ENCODE measurements around the gene PPP1R27. TPM values are rescaled to one million over a fixed set of nuclear protein-coding genes. Genes with fewer than 3 reads are reported as not detected.
"Not testable (repeated sequence)": the region's sequence is repeated elsewhere in the genome, so short reads cannot be mapped to it uniquely, and the experiment has no call there.

The PPP1R27 gene
- total RNA-seq, 1 experiment from 2014 or later: not detected

DNA sequence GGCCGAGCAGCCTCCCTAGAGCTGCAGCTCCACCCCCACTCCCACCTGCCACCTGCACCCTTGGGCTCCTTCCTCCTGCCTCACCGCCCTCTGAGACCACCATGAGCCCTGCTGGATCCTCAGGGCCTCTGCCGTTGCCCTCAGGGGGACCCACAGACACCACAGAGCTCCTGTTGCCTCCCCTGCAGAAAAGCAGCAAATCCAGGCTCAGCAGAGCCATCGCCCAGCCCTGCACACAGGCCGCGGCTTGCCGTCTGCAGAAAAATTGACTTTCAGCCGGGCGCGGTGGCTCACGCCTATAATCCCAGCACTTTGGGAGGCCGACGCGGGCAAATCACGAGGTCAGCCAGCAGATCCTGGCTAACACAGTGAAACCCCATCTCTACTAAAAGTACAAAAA is 7.0 kb upstream of the PPP1R27 start:
- no peak for DNase-seq (ENCODE audit: low read depth)

- DNase-seq (ENCODE audit: low read depth): no peak
Measured at GRCh38 chr17:81840826-81841778, 6.3 kb upstream of the PPP1R27 start.

GRCh38 chr17:81840059-81840458 is 5.2 kb upstream of the PPP1R27 start:
- DNase-seq (ENCODE audit: low read depth): not testable (repeated sequence)

- DNase-seq (ENCODE audit: low read depth): no peak
Measured at GRCh38 chr17:81839301-81839700, 4.5 kb upstream of the PPP1R27 start.

DNA sequence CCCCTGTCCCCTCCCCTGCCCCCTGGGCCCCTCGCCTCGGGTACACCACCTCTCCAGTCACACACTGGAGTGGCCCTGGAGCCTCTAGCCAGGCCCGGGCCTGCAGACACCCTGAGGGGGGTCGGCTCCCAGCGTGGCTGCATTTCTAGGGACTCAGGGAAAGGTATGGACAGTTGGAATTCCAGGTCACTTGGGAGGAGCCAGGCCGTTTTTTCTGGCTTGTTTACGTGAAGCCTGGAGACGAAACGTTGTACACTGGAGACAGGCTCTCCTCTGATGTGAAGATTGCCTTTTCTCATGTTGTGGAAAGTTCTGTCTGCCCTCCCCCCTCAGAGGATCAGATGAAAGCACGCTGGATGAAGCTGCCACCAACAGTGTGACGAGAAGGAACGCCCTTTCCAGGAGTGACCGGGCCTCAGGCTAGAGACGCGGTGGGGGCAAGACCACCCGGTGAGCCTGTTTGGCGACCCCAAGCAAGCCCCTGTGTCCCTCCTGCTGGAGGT is 4.0 kb upstream of the PPP1R27 start:
- no peak for DNase-seq (ENCODE audit: low read depth)

DNA sequence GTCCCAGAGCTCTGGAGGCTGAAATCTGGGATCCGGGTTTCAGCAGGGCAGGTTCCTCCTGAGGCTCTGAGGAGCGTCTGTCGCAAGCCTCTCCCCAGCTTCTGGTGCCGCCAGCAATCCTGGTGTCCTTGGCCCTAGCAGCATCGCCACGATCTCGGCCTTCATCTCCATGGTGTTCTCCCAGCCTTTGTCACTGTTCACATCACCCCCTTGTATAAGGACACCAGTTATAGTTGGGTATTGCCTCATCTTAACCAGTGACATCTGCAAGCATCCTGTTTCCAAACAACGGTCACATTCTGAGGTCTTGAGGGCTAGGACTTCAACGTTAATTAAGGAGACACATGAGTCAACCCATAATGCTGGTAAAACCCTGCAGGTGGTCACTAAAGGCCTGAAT is 2.8 kb upstream of the PPP1R27 start:
- peak; percentile 56 for DNase-seq (ENCODE audit: low read depth)

GRCh38 chr17:81833921-81834830 is 674 bp downstream of the PPP1R27 start:
- no peak for DNase-seq (ENCODE audit: low read depth)

- DNase-seq (ENCODE audit: low read depth): peak; percentile 87
Measured at GRCh38 chr17:81833160-81833920, 1.5 kb downstream of the PPP1R27 start, which contains the start of gene MCRIP1. Gene MCRIP1, minus strand, starts transcription at chr17:81833291. Its CDS starts 8,785 bp downstream, at chr17:81824506.

GRCh38 chr17:81832608-81833159 is 2.2 kb downstream of the PPP1R27 start:
- no peak for DNase-seq (ENCODE audit: low read depth)

- peak; percentile 29 for DNase-seq (ENCODE audit: low read depth)
Measured at GRCh38 chr17:81831957-81832607, 2.8 kb downstream of the PPP1R27 start.

DNA sequence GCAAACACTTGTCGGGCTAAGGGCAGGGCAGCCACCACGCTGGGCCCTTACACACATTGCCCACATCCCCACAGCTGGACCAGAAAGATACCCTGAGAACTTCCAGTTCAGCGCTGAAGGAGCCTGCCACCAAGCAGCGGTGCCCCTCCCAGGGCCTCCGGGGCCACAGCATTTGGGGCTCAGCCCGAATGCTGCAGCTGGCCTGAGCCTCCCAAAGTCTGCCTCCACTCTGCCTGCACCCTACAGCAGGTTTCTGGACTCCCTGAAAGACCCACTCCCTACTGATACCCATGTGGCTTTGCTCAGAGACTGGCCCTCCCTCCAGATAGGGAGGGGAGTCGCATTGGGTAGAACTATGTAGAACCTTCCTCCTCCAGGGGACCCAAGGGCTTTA is 3.3 kb downstream of the PPP1R27 start:
- no peak for DNase-seq (ENCODE audit: low read depth)

DNA sequence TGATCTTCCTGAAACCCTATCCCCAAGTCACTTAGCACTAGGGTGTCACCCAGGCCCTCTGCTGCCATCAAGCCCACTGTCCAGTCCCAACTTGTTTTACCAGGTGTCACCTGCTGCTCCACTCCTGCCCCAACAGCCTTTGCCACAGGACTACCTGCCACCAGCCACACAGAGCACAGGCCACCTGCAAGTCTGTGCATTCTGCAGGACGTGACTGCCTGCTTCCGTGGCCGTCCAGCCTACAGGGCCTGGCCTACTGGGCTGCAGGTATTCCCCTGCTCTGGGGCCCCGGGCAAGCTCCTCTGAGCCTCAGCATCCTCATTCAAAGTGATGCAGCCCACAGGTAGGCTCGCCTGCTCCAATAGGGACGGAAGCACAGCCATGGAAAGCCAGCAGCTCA is 5.0 kb downstream of the PPP1R27 start:
- DNase-seq (ENCODE audit: low read depth): no peak

GRCh38 chr17:81828656-81829055 is 6.2 kb downstream of the PPP1R27 start:
- no peak for DNase-seq (ENCODE audit: low read depth)

- DNase-seq (ENCODE audit: low read depth): no peak
Measured at GRCh38 chr17:81825841-81826466, 8.9 kb downstream of the PPP1R27 start.

DNA sequence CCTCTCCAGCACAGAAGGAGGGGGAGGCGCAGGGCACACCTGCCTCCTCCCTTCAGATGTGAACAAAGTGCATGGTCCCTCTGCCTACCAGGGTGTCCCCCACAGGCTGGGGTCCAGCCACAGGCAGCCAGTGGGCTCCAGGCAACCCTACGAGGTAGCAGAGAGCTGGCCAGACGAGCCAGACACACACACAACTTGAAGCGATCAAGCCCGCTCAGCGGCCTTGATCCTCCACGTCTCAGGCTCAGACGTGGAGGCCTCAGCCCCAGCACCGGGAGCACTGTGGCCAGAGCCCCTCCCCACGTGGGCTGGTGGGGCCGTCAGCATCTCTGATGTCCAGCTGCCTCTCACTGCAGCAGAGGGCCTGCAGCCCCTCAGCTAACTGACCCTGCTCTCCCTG is 10.3 kb downstream of the PPP1R27 start:
- no peak for DNase-seq (ENCODE audit: low read depth)

- no peak for DNase-seq (ENCODE audit: low read depth)
Measured at GRCh38 chr17:81823820-81824550, 10.9 kb downstream of the PPP1R27 start.

DNA sequence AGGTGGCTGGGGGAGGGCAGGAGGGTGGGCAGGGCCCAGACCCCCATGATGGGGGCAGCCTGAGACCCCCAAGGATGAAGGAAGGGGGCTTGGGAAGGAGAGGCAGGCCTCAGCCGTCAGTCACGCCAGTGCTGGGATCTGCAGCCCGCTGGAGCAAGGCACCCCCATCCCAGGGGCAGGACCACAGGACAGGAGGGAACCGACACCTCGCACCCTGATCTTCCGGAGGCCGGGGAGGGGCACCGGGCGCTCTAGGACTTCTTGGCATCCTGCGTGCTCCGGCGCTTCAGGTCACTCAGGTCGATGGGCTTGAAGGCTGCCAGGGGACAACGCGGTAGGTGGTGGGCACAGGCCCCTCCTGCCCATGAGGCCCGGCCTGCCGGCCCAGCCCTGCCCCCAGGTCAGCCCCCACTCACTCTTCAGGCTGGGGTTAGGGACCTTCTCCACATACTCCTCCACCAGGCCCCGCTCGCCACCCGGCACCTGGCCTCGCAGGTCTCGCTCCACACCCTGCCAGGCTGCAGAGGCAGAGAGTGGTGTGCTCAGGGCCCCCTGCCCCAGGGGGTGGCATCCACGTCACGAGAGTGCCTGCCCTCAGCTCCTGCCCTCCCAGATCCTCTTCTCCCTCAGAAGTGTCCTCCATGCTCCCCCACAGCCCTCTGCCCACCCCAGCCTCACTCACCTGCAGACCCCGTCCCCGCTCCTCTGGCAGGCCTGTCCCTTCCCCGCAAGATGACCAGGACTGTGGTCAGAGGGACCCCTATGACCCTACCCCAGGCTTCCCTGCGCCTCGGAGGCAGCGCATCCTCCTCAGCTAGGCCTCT is 11.6 kb downstream of the PPP1R27 start:
- DNase-seq (ENCODE audit: low read depth): no peak

- no peak for DNase-seq (ENCODE audit: low read depth)
Measured at GRCh38 chr17:81822312-81822637, 12.6 kb downstream of the PPP1R27 start.
